Hepatocyte (in vitro differentiated cells): ENCODE measurements around the gene PAXX. TPM values are rescaled to one million over a fixed set of nuclear protein-coding genes. Genes with fewer than 3 reads are reported as not detected.

ENCODE experiments used
- DNase-seq: peaks from one replicate; pipeline ENCODE4 v3.0.0-alpha.2; 2016; ENCODE audit warnings: low spot score
- H2AFZ ChIP-seq: fragments of 200-600 bp; sonication (generic); 2 replicates; pipeline ENCODE4 v1.6.0; 2016; ENCODE audit warnings: antibody characterized with exemption, mild to moderate bottlenecking
- H3K27ac ChIP-seq: fragments of 200-600 bp; sonication (generic); 2 replicates; pipeline ENCODE4 v1.5.1; 2016; ENCODE audit warnings: mild to moderate bottlenecking
- H3K27me3 ChIP-seq: fragments of 200-600 bp; sonication (generic); 2 replicates; pipeline ENCODE4 v1.6.1; 2016
- H3K36me3 ChIP-seq: fragments of 200-600 bp; sonication (generic); replicated peaks from 2 replicates; pipeline ENCODE4 v1.5.1; 2016; ENCODE audit warnings: low read depth; ENCODE audit not compliant: insufficient read depth
- H3K4me1 ChIP-seq: fragments of 200-600 bp; sonication (generic); 2 replicates; pipeline ENCODE4 v1.5.1; 2016; ENCODE audit warnings: mild to moderate bottlenecking, moderate library complexity; ENCODE audit not compliant: insufficient read depth
- H3K4me2 ChIP-seq: fragments of 200-600 bp; sonication (generic); 2 replicates; pipeline ENCODE4 v1.6.0; 2016
- H3K4me3 ChIP-seq: fragments of 200-600 bp; sonication (generic); 2 replicates; pipeline ENCODE4 v1.5.1; 2016; ENCODE audit warnings: mild to moderate bottlenecking
- H3K79me2 ChIP-seq: fragments of 200-600 bp; sonication (generic); 2 replicates; pipeline ENCODE4 v1.6.0; 2017; ENCODE audit warnings: mild to moderate bottlenecking
- H3K9me2 ChIP-seq: fragments of 200-600 bp; sonication (generic); replicated peaks from 2 replicates; pipeline ENCODE4 v1.6.0; 2017; ENCODE audit warnings: mild to moderate bottlenecking; ENCODE audit not compliant: insufficient read depth
- H3K9me3 ChIP-seq: fragments of 200-600 bp; sonication (generic); 2 replicates; pipeline ENCODE4 v1.5.1; 2016; ENCODE audit warnings: low read depth, mild to moderate bottlenecking
- H4K20me1 ChIP-seq: fragments of 200-600 bp; sonication (generic); 2 replicates; pipeline ENCODE4 v1.6.0; 2016; ENCODE audit warnings: mild to moderate bottlenecking; ENCODE audit not compliant: insufficient read depth, poor library complexity, severe bottlenecking
- EZH2 ChIP-seq: fragments of 200-600 bp; sonication (generic); IDR thresholded peaks from 2 replicates; pipeline ENCODE4 v1.6.1; 2016; ENCODE audit warnings: antibody characterized with exemption, mild to moderate bottlenecking, borderline replicate concordance
- EZH2phosphoT487 ChIP-seq: fragments of 200-600 bp; sonication (generic); IDR thresholded peaks from one replicate; pipeline ENCODE4 v1.6.1; 2018; ENCODE audit warnings: antibody characterized with exemption, mild to moderate bottlenecking, low read depth, moderate library complexity; ENCODE audit not compliant: unreplicated experiment, severe bottlenecking
- WGBS: methylation state at CpG from one replicate; pipeline ENCODE4 v1.1.6; 2016; ENCODE audit warnings: low lambda C conversion rate; ENCODE audit errors: missing lambda C conversion rate; 5-methylcytosine and 5-hydroxymethylcytosine counted together
- polyA plus RNA-seq: library from polyadenylated mRNA; unstranded; fragments of >200 nt; fragmentation: Nextera tagmentation; extraction: Ambion mirVana; gene quantifications from 2 replicates; pipeline ENCODE4 v1.2.1, GENCODE V29; 2016
- total RNA-seq: library from RNA; depleted of rRNA; stranded (reverse); fragments of >200 nt; gene quantifications from 2 replicates; pipeline ENCODE4 v1.2.3, GENCODE V29; 2014
- TF ChIP-seq, protein P1 (sequence below): fragments of 200-600 bp; sonication (generic); IDR thresholded peaks from 2 replicates; pipeline ENCODE4 v1.5.1; 2016; ENCODE audit warnings: antibody characterized with exemption, mild to moderate bottlenecking; ENCODE audit not compliant: poor library complexity

Gene PAXX
- total and polyA plus RNA-seq, 2 experiments from 2014 or later = 39.5 to 89.5 TPM

DNA sequence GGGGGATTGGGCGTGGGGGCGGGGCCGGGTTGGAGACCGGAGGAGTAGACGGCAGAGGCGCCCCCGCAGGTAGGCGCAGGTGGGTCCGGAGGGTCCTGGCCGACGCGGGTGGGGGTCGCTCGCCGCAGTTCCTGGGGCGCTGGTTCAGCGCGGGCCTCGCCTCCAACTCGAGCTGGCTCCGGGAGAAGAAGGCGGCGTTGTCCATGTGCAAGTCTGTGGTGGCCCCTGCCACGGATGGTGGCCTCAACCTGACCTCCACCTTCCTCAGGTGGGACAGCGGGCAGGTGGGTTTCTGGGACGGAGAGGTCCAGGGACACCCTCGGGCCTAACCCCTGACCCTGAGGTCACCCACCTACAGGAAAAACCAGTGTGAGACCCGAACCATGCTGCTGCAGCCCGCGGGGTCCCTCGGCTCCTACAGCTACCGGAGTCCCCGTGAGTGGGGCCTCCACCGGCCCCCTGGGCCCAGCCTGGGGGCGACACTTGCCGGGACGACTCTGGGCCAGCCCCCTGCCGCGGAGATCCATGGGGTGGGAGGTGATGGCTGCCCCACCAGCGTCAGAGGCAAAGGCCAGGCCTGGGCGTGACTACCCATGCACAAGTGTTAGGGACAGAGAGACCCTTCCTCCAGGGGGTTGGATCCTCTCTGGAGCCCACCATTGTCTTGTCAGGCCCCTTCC is 13.2 kb upstream of the PAXX start:
- no peak for DNase-seq
- H3K4me3 ChIP-seq = no peak overlapping the region
- no peak overlapping the region for H3K4me2 ChIP-seq
- H3K27ac ChIP-seq = no peak overlapping the region
- H2AFZ ChIP-seq = no peak overlapping the region
- no peaks in the 10 kb centered on the region for H3K9me3 ChIP-seq
- WGBS = 85% methylated on average over 21 of the region's 41 CpGs
- TF ChIP-seq, protein P1, sequence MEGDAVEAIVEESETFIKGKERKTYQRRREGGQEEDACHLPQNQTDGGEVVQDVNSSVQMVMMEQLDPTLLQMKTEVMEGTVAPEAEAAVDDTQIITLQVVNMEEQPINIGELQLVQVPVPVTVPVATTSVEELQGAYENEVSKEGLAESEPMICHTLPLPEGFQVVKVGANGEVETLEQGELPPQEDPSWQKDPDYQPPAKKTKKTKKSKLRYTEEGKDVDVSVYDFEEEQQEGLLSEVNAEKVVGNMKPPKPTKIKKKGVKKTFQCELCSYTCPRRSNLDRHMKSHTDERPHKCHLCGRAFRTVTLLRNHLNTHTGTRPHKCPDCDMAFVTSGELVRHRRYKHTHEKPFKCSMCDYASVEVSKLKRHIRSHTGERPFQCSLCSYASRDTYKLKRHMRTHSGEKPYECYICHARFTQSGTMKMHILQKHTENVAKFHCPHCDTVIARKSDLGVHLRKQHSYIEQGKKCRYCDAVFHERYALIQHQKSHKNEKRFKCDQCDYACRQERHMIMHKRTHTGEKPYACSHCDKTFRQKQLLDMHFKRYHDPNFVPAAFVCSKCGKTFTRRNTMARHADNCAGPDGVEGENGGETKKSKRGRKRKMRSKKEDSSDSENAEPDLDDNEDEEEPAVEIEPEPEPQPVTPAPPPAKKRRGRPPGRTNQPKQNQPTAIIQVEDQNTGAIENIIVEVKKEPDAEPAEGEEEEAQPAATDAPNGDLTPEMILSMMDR = no peak
- TF ChIP-seq EZH2phosphoT487 (no peak), EZH2 (no peak)
- H3K36me3 ChIP-seq = no peaks in the 10 kb centered on the region
- H3K4me1 ChIP-seq = no peaks in the 10 kb centered on the region
- H4K20me1 ChIP-seq = no peaks in the 10 kb centered on the region
- H3K9me2 ChIP-seq = no peaks in the 10 kb centered on the region
- no peaks in the 10 kb centered on the region for H3K79me2 ChIP-seq
- no peaks in the 10 kb centered on the region for H3K27me3 ChIP-seq

DNA sequence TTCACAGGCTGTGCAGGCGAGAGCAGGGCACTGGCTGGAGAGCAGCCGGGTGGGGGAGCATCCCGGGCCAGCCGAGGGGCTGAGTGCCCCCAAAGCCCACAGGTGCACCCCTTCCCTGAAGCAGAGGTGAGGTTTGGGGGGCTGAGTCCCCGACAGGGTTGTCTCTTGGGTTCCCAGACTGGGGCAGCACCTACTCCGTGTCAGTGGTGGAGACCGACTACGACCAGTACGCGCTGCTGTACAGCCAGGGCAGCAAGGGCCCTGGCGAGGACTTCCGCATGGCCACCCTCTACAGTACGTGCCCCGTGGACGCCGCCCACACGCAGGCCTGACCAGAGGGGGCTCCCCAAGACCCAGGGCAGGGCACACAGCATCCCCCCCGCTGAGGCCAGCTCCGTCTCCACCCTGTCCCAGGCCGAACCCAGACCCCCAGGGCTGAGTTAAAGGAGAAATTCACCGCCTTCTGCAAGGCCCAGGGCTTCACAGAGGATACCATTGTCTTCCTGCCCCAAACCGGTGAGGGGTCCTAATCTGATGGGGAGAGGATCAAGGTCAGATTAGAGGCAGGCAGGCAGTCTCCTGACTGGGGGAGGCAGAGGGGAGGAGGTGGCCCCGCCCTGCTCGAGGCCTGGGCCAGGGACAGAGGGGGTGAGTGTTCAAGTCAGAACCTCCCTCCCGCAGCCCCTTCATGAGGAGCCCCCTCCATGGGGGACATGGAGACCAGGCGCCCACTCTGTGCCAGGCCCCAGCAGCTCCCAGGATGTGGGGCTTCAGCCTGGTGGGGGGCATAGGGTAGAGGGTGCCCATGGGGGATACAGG is 12.2 kb upstream of the PAXX start:
- 88% methylated on average over 25 of the region's 26 CpGs for WGBS
- H3K4me2 ChIP-seq = no peak overlapping the region
- H3K4me3 ChIP-seq = no peak overlapping the region
- TF ChIP-seq EZH2phosphoT487 = no peak
- TF ChIP-seq EZH2 = no peak
- TF ChIP-seq, protein P1 = no peak
- H3K9me2 ChIP-seq = no peaks in the 10 kb centered on the region
- H3K36me3 ChIP-seq = no peaks in the 10 kb centered on the region
- no peak for DNase-seq
- H3K4me1 ChIP-seq = no peaks in the 10 kb centered on the region
- no peak overlapping the region for H3K27ac ChIP-seq
- no peak overlapping the region for H2AFZ ChIP-seq
- peaks cover 2% of the 10 kb centered on the region for H3K27me3 ChIP-seq
- no peaks in the 10 kb centered on the region for H3K9me3 ChIP-seq
- H3K79me2 ChIP-seq = no peaks in the 10 kb centered on the region
- H4K20me1 ChIP-seq = no peaks in the 10 kb centered on the region

DNA sequence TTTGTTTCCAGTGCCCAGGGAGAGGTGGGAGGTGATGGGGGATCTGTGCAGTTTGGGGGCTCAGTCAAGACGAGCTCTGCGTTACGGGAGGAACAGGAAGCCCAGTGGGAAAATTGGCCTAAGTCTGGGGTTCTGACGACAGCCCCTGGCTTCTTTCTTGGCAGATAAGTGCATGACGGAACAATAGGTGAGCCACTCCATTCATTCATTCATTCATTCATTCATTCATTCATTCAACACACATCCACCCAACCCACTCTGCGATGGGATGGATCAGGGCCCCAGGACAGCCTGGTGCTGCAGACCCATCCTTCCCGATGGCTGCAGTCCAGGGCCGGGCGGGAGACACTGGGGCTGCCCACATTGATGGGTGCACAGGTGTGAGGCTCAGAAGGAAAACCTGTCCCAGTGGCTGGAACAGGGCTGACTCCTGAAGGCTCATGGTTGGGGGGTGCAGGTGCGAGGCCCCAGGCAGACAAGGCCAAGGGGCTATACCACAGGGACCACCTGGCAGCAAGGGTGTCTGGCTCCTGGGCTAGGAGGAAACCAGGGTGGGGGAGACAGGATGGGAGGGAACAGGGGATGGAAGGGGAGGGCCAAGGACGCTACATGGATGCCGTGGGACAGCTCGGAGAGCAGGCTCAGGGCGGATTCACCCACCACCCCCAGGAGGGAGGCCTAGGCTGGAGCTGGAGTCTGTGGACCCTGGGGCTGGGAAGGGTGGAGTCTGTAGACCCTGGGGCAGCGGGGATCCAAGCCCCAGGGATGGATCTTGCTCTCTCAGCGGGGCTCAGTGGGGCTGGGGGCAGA is 11.3 kb upstream of the PAXX start:
- Histone ChIP-seq H4K20me1 (no peaks in the 10 kb centered on the region), H3K9me2 (no peaks in the 10 kb centered on the region), H3K4me3 (no peak overlapping the region), H3K79me2 (no peaks in the 10 kb centered on the region), H3K9me3 (no peaks in the 10 kb centered on the region), H3K36me3 (no peaks in the 10 kb centered on the region), H3K27me3 (peaks cover 10% of the 10 kb centered on the region), H3K27ac (no peak overlapping the region), H3K4me1 (peaks cover 3% of the 10 kb centered on the region), H3K4me2 (no peak overlapping the region), H2AFZ (no peak overlapping the region)
- no peak for DNase-seq
- 92% methylated on average over 16 of the region's 16 CpGs for WGBS
- no peak for TF ChIP-seq EZH2phosphoT487
- TF ChIP-seq EZH2 = no peak
- TF ChIP-seq, protein P1 = no peak
